Left colon (tissue), 2 donors: ENCODE results near the gene PCED1B. TPM values are rescaled to one million over a fixed set of nuclear protein-coding genes. Genes with fewer than 3 reads are reported as not detected.
A peak's percentile ranks its signal among the peaks of the same experiment; 100 is the strongest.
"Not testable (repeated sequence)": the region's sequence is repeated elsewhere in the genome, so short reads cannot be mapped to it uniquely, and the experiment has no call there.

Experiments used
- ATAC-seq: fragments of 200-7000 bp; cut with Tn5 transposase; one replicate; pipeline ENCODE4 v1.9.1; 2020; ENCODE audit warnings: mild to moderate bottlenecking, moderate library complexity
- DNase-seq, 2 donors: peaks; one replicate each; pipeline ENCODE4 v3.0.0-alpha.2; 2020
- intact Hi-C, 2 donors: fragments of 100-400 bp; cut with DNase I in 1 of 2; cut with micrococcal nuclease in 1 of 2; formaldehyde crosslinking; loops; one replicate each; pipeline versions ENCODE4 v1.11.2 to v1.14.0; 2022; cut with DNase I, micrococcal nuclease
- long read RNA-seq: library from polyadenylated mRNA; unstranded; transcript quantifications from one replicate; pipeline ENCODE4 v2.0.0, GENCODE V29; 2021
- total RNA-seq, 2 donors: library from RNA; stranded (reverse); fragmentation: NEBNext Ultra II Directional; extraction: Animal tissue kit (Norgen Biotek cat#: 25700); gene quantifications; one replicate each; pipeline ENCODE4 v1.2.1, GENCODE V29; 2021
- donor health status: DM: no; HTN: no; CAD: no.
- donor health status: DM: yes; HTN: yes; CAD: no.

The PCED1B gene
- 1 to 10 TPM; 1.0 to 3.3 TPM for total RNA-seq
- long read RNA-seq, partial matches to known transcripts: 0 of 1 reads
- long read RNA-seq, other reads (novel, unspliced or antisense): 1 of 1 reads

DNA sequence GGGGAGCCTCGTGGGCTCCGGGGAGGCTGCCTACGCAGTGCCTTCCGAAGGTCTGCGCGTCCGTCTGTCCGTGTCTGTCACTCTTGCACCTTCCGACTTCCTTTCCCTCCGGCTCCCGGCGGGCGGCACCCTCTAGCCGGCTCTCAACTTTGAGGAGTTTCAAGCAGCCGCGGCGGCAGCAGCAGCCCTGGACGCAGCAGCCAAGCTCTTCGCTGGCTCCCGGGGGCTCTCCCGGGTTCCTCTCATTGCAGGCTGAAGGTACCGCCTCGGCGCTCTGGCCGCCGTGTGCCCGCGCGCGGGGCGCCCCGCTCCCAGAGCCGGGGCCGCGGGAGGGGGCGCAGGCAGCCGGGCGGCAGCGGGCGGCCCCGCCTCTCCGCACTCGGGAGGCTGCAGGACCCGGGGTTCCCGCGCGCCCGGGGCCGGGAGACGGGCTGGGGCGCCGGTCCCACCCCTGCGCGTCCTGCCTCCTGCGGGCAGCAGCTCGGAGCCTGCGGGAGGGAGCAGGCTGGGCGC, at the start of gene PCED1B, which contains the start of gene AMIGO2:
Gene PCED1B, plus strand, starts transcription at position 154 of the 513 bp plus-strand sequence. CDS start 155,443 bp downstream, outside the sequence.
Gene AMIGO2, minus strand, starts transcription at position 492 of the 513 bp plus-strand sequence. CDS start 957 bp downstream, outside the sequence.
- peak; percentile 84 for ATAC-seq
- peak; percentile 71 to 79 for DNase-seq
- intact Hi-C loops: no loop called here

- intact Hi-C loops: loop anchor here in 1 of 2 donors (5.0 to 10.0 kb wide), 2 partner anchors 375 to 657 kb away; no protein-coding TSS in a partner anchor
- no peak for ATAC-seq
- no peak for DNase-seq
Measured at GRCh38 chr12:47029903-47030302, 49.5 kb upstream of the PCED1B start.

DNA sequence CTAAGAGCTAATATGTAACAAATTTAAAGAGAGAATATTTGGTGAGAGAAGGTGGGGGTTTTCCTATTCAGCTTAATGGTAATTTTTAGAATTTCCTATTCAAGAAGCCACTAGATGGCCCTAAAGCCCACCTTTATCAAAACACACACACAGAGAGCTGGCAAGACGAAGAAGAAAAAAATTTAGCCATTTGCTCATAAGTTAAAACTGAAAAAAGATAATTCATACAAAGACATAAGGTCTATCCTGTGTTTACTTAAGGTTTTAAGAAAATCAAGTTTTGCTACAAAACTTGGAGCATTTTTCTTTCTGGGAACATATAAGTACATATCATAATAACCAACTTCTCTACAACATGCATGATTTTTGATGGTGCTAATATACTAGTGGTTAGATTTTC, 46.8 kb upstream of the PCED1B start:
- intact Hi-C loops: loop anchor here in 1 of 2 donors (5.0 to 10.0 kb wide), 2 partner anchors 372 to 655 kb away; no protein-coding TSS in a partner anchor
- ATAC-seq: peak; percentile 61
- no peak for DNase-seq

DNA sequence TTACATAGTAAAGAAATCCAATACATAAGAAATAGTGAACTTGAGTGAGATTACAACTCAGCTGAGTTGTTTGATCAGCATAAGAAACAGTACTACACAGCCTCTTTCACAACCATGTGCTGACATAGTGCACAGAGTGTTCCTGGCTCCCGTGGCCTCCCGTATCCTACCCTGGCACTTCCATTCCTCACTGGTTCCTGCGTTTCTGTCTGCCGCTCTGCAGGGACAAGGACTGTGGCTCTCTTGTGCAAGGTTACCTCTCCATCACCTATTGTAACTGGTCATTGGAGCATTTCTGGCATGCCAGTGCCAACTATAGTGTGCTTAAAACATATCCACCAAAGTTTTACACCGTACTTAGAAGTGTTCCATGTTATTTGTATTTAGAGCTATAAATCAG, 46.3 kb upstream of the PCED1B start:
- intact Hi-C loops: loop anchor here in 1 of 2 donors (5.0 to 10.0 kb wide), 2 partner anchors 372 to 654 kb away; no protein-coding TSS in a partner anchor
- ATAC-seq: no peak
- peak in 1 of 2 donors; percentile 31 for DNase-seq

DNA sequence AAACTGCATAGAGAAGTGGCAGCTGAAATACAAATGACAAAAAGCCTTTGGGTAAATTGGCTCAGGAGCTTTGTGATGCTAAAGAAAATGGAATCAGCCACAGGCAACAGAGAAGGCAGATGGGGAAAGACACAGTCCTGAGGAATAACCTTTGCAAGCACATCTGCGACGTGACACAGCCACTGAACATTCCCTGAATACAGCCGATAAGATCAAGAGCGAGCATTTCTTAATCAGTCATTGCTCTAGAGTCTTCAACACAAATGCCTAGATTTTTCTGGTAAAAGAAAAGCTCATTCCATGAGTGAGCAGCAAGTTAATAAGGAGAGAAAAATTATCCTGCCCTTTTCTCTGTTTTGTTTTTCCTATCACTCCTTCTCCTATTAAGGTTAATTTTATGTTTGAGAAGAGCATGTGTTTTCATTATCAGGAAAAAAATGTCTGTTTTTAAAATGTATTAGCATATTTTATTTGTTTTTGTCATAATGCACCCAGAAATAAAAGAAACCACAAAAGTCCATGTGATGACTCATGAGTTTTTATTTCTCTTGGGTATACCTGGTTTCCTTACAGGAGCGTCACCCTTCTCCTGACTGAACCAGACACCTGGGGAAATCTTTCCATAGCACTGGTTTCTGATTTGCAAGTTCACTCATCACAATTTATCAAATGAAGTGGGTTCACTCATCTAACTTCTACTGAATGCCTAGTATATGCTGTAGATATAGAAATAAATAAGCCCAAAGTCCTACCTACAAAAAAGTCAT, 45.4 kb upstream of the PCED1B start:
- DNase-seq (no peak), ATAC-seq (no peak)
- intact Hi-C loops: loop anchor here in 1 of 2 donors (5.0 to 10.0 kb wide), 2 partner anchors 371 to 653 kb away; no protein-coding TSS in a partner anchor

- DNase-seq (no peak), ATAC-seq (no peak)
- intact Hi-C loops: loop anchor here in 1 of 2 donors (5.0 to 10.0 kb wide), 2 partner anchors 370 to 653 kb away; no protein-coding TSS in a partner anchor
Measured at GRCh38 chr12:47034661-47035060, 44.8 kb upstream of the PCED1B start.

- intact Hi-C loops: loop anchor here in 1 of 2 donors (10.0 kb wide), 1 partner anchor 369 kb away; no protein-coding TSS in a partner anchor
- DNase-seq: no peak
- ATAC-seq: no peak
Measured at GRCh38 chr12:47035484-47035883, 43.9 kb upstream of the PCED1B start.

GRCh38 chr12:47038270-47038748, 41.1 kb upstream of the PCED1B start:
- peak; percentile 94 for ATAC-seq
- intact Hi-C loops: loop anchor here in 1 of 2 donors (10.0 kb wide), 1 partner anchor 366 kb away; no protein-coding TSS in a partner anchor
- DNase-seq: no peak

- ATAC-seq (no peak), DNase-seq (no peak)
- intact Hi-C loops: loop anchor here in 1 of 2 donors (10.0 kb wide), 1 partner anchor 366 kb away; no protein-coding TSS in a partner anchor
Measured at GRCh38 chr12:47039079-47039478, 40.3 kb upstream of the PCED1B start.

GRCh38 chr12:47039756-47040155, 39.7 kb upstream of the PCED1B start:
- ATAC-seq (no peak), DNase-seq (no peak)
- intact Hi-C loops: loop anchor here in 1 of 2 donors (10.0 kb wide), 2 partner anchors 245 to 365 kb away; no protein-coding TSS in a partner anchor

- no peak for DNase-seq
- intact Hi-C loops: loop anchor here in 1 of 2 donors (10.0 kb wide), 1 partner anchor 243 kb away; no protein-coding TSS in a partner anchor
- no peak for ATAC-seq
Measured at GRCh38 chr12:47041327-47041726, 38.1 kb upstream of the PCED1B start.

GRCh38 chr12:47048541-47048940, 30.9 kb upstream of the PCED1B start:
- ATAC-seq: no peak
- intact Hi-C loops: loop anchor here in 1 of 2 donors (10.0 kb wide), 1 partner anchor 236 kb away; no protein-coding TSS in a partner anchor
- DNase-seq: no peak

DNA sequence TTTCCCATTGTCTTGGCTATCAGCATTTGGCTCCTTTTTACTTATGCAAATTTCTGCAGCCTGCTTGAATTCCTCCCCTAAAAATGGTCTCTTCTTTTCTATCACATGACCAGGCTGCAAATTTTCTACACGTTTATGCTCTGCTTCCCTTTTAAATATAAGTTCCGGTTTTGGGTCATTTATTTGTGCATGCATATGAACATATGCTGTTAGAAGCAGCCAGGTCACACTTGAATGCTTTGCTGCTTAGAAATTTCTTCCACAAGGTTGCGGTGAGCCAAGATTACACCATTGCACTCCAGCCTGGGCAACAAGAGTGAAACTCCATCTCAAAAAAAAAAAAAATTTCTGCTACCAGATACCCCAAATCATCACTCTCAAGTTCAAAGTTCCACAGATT, 28.1 kb upstream of the PCED1B start:
- ATAC-seq, intact Hi-C loops, DNase-seq: not testable (repeated sequence)

GRCh38 chr12:47052274-47052673, 27.1 kb upstream of the PCED1B start:
- intact Hi-C loops: no loop called here
- ATAC-seq (no peak), DNase-seq (no peak)

DNA sequence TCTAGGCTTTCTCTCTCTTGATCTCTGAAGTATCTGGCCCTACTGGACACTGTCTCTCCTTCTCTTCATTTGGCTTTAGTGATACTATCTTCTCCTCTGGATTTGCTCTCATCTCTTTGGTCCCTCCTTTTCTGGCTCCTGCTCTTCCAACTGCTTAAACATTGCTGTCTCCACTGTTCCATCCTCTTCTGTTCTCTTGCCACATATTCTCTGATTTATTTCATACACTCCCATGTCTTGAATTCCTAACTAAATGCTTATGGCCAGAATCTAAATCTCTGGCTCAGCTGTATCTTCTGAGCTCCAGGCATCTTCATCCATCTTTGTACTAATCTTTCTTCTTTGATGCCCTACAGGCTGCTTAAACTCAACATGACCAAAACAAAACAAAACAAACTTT, 25.5 kb upstream of the PCED1B start:
- intact Hi-C loops: no loop called here
- ATAC-seq (no peak), DNase-seq (no peak)

GRCh38 chr12:47054659-47055058, 24.8 kb upstream of the PCED1B start:
- intact Hi-C loops: no loop called here
- ATAC-seq (no peak), DNase-seq (no peak)

- DNase-seq, intact Hi-C loops, ATAC-seq: not testable (repeated sequence)
Measured at GRCh38 chr12:47055856-47056255, 23.6 kb upstream of the PCED1B start.

GRCh38 chr12:47056944-47057343, 22.5 kb upstream of the PCED1B start:
- ATAC-seq, intact Hi-C loops: not testable (repeated sequence)

GRCh38 chr12:47058640-47059039, 20.8 kb upstream of the PCED1B start:
- intact Hi-C loops, ATAC-seq, DNase-seq: not testable (repeated sequence)

More at GRCh38 chr12:47056944-47057343, 22.5 kb upstream of the PCED1B start:
- not testable (repeated sequence) for DNase-seq
